ENCODE results near the gene FSHR.
A peak's percentile ranks its signal among the peaks of the same experiment; 100 is the strongest.

The FSHR gene

GRCh38 chr2:48954311-48954710 lies 200.0 kb downstream of the FSHR start:
- no peak for DNase-seq (ENCODE audit: low spot score)

- DNase-seq (ENCODE audit: low spot score) = no peak
Measured at GRCh38 chr2:48952614-48953013, 201.7 kb downstream of the FSHR start.

GRCh38 chr2:48952143-48952542 lies 202.2 kb downstream of the FSHR start:
- no peak for DNase-seq (ENCODE audit: low spot score)

- DNase-seq (ENCODE audit: low spot score) = no peak
Measured at GRCh38 chr2:48948400-48949125, 205.8 kb downstream of the FSHR start.

GRCh38 chr2:48946449-48947048 lies 207.8 kb downstream of the FSHR start:
- peak; percentile 30 for DNase-seq (ENCODE audit: low spot score)

- no peak for DNase-seq (ENCODE audit: low spot score)
Measured at GRCh38 chr2:48944956-48945355, 209.4 kb downstream of the FSHR start.

GRCh38 chr2:48943436-48943835 lies 210.9 kb downstream of the FSHR start:
- no peak for DNase-seq (ENCODE audit: low spot score)

GRCh38 chr2:48941908-48942307 lies 212.4 kb downstream of the FSHR start:
- no peak for DNase-seq (ENCODE audit: low spot score)

GRCh38 chr2:48941456-48941855 lies 212.9 kb downstream of the FSHR start:
- no peak for DNase-seq (ENCODE audit: low spot score)

GRCh38 chr2:48940606-48941005 lies 213.7 kb downstream of the FSHR start:
- DNase-seq (ENCODE audit: low spot score) = no peak

GRCh38 chr2:48939232-48939631 lies 215.1 kb downstream of the FSHR start:
- DNase-seq (ENCODE audit: low spot score) = no peak

- DNase-seq (ENCODE audit: low spot score) = no peak
Measured at GRCh38 chr2:48938231-48938630, 216.1 kb downstream of the FSHR start.

GRCh38 chr2:48934807-48935206 lies 219.5 kb downstream of the FSHR start:
- DNase-seq (ENCODE audit: low spot score) = no peak

GRCh38 chr2:48933828-48934497 lies 220.4 kb downstream of the FSHR start:
- DNase-seq (ENCODE audit: low spot score) = no peak

GRCh38 chr2:48932667-48933066 lies 221.6 kb downstream of the FSHR start:
- DNase-seq (ENCODE audit: low spot score) = no peak

- DNase-seq (ENCODE audit: low spot score) = no peak
Measured at GRCh38 chr2:48929571-48930301, 224.6 kb downstream of the FSHR start.

GRCh38 chr2:48927355-48927754 lies 227.0 kb downstream of the FSHR start:
- DNase-seq (ENCODE audit: low spot score) = no peak

- DNase-seq (ENCODE audit: low spot score) = no peak
Measured at GRCh38 chr2:48915884-48916283, 238.4 kb downstream of the FSHR start.

- DNase-seq (ENCODE audit: low spot score) = no peak
Measured at GRCh38 chr2:48915227-48915626, 239.1 kb downstream of the FSHR start.

- no peak for DNase-seq (ENCODE audit: low spot score)
Measured at GRCh38 chr2:48914477-48915089, 239.7 kb downstream of the FSHR start.
